HG02610 (cell line): ENCODE data around the gene VPS37C.

ENCODE experiments used
- ATAC-seq: cut with Tn5 transposase; IDR thresholded peaks from one replicate; pipeline ENCODE4 v1.9.1; 2021; ENCODE audit warnings: mild to moderate bottlenecking, moderate library complexity; ENCODE audit not compliant: unreplicated experiment

Gene VPS37C

GRCh38 chr11:61119571-61119970, 41.7 kb downstream of the VPS37C start:
- ATAC-seq = no peak

GRCh38 chr11:61119055-61119454, 42.2 kb downstream of the VPS37C start:
- ATAC-seq = no peak

GRCh38 chr11:61118406-61118805, 42.8 kb downstream of the VPS37C start:
- ATAC-seq = no peak

GRCh38 chr11:61118004-61118403, 43.2 kb downstream of the VPS37C start:
- no peak for ATAC-seq

- no peak for ATAC-seq
Measured at GRCh38 chr11:61117168-61117520, 44.1 kb downstream of the VPS37C start.

- no peak for ATAC-seq
Measured at GRCh38 chr11:61116426-61117167, 44.6 kb downstream of the VPS37C start.

GRCh38 chr11:61115498-61116224, 45.6 kb downstream of the VPS37C start:
- no peak for ATAC-seq

GRCh38 chr11:61114913-61115312, 46.3 kb downstream of the VPS37C start:
- no peak for ATAC-seq

- no peak for ATAC-seq
Measured at GRCh38 chr11:61113201-61113600, 48.0 kb downstream of the VPS37C start.

- ATAC-seq = no peak
Measured at GRCh38 chr11:61112575-61112974, 48.7 kb downstream of the VPS37C start.

- ATAC-seq = no peak
Measured at GRCh38 chr11:61111786-61112517, 49.3 kb downstream of the VPS37C start.

- no peak for ATAC-seq
Measured at GRCh38 chr11:61111050-61111435, 50.2 kb downstream of the VPS37C start.

GRCh38 chr11:61110255-61111049, 50.8 kb downstream of the VPS37C start:
- no peak for ATAC-seq

- ATAC-seq = no peak
Measured at GRCh38 chr11:61109671-61110070, 51.6 kb downstream of the VPS37C start.

- no peak for ATAC-seq
Measured at GRCh38 chr11:61108847-61109585, 52.2 kb downstream of the VPS37C start.

- ATAC-seq = no peak
Measured at GRCh38 chr11:61107888-61108287, 53.3 kb downstream of the VPS37C start.

GRCh38 chr11:61106894-61107470, 54.2 kb downstream of the VPS37C start:
- no peak for ATAC-seq

- ATAC-seq = no peak
Measured at GRCh38 chr11:61106296-61106695, 54.9 kb downstream of the VPS37C start.

GRCh38 chr11:61104963-61105362, 56.3 kb downstream of the VPS37C start:
- ATAC-seq = no peak

- no peak for ATAC-seq
Measured at GRCh38 chr11:61103851-61104423, 57.3 kb downstream of the VPS37C start.
